ENCODE results near the gene NAALADL2. TPM values are rescaled to one million over a fixed set of nuclear protein-coding genes. Genes with fewer than 3 reads are reported as not detected.

The NAALADL2 gene
- total RNA-seq, 2 donors from 2014 or later: 6.2 to 14.5 TPM

- no peak overlapping the region for H3K4me3 ChIP-seq
- intact Hi-C loops (cut with DNase I): no loop called here
- no peaks in the 10 kb centered on the region for H3K4me1 ChIP-seq
- no peak for DNase-seq
- H3K9me3 ChIP-seq: no peaks in the 10 kb centered on the region
- 61 to 63% methylated on average over 7 of the region's 7 CpGs for WGBS, 2 donors
- TF ChIP-seq POLR2A (IDR thresholded peaks at IDR 0.05) (no peak), CTCF (IDR thresholded peaks at IDR 0.05) (no peak)
- H3K36me3 ChIP-seq (replicated peaks in 1 of 2; ENCODE audit: insufficient read depth in 1 of 2, low read depth in 2 of 2): no peaks in the 10 kb centered on the region
- no peaks in the 10 kb centered on the region for H3K27me3 ChIP-seq
- H3K27ac ChIP-seq: no peak overlapping the region
- ATAC-seq: no peak
Measured at GRCh38 chr3:175851541-175851940, 992.4 kb downstream of the NAALADL2 start.

DNA sequence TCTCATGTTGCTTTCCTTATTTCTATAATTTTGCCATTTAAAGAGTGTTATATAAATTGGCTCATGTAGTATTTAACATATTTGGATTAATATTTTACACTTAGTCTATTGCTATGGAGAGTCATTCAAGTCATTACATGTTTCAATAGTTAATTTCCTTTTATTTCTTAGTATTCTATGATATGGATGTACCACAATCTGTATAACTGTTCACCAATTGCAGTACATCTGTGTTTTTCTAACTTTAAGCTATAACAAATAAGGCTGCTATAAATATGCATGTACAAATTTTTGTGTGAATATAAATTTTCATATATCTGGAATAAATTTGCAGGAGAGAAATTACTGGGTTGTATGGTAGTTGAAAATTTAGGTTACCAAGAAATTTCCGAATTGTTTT lies 993.4 kb downstream of the NAALADL2 start:
- Histone ChIP-seq H3K27ac (no peak overlapping the region), H3K4me1 (no peaks in the 10 kb centered on the region), H3K9me3 (no peaks in the 10 kb centered on the region), H3K36me3 (replicated peaks in 1 of 2; ENCODE audit: insufficient read depth in 1 of 2, low read depth in 2 of 2) (no peaks in the 10 kb centered on the region), H3K4me3 (no peak overlapping the region), H3K27me3 (no peaks in the 10 kb centered on the region)
- WGBS, 2 donors: 59 to 68% methylated on average over 1 of the region's 1 CpG
- no peak for TF ChIP-seq POLR2A (IDR thresholded peaks at IDR 0.05)
- no peak for TF ChIP-seq CTCF (IDR thresholded peaks at IDR 0.05)
- intact Hi-C loops (cut with DNase I): no loop called here
- DNase-seq: no peak
- ATAC-seq: no peak

DNA sequence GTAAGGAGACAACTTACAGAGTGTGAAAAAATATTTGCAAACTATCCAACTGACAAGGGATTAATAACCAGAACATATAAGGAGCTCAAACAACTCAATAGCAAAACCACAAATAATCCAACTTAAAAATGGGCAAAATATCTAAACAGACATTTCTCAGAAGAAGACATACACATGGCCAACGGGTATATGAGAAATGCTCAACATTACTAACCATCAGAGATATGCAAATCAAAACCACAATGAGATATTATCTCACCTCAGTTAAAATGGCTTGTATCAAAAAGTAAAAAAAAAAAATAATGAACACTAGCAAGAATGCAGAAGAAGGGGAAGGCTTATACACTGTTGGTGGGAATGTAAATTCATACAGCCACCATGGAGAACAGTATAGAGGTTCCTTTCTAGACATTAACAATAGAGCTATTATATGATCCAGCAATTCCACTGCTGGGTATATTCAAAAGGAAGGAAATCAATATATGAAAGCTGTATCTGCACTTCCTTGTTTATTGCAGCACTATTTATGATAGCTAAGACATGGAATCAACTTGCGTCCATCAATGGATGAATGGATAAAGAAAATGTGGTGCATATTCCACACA lies 998.6 kb downstream of the NAALADL2 start:
- no peaks in the 10 kb centered on the region for H3K4me1 ChIP-seq
- no peaks in the 10 kb centered on the region for H3K9me3 ChIP-seq
- WGBS, 2 donors: 63 to 69% methylated on average over 2 of the region's 2 CpGs
- ATAC-seq (no peak), DNase-seq (no peak)
- H3K36me3 ChIP-seq (replicated peaks in 1 of 2; ENCODE audit: insufficient read depth in 1 of 2, low read depth in 2 of 2): no peaks in the 10 kb centered on the region
- no peak overlapping the region for H3K4me3 ChIP-seq
- TF ChIP-seq CTCF (IDR thresholded peaks at IDR 0.05): no peak
- TF ChIP-seq POLR2A (IDR thresholded peaks at IDR 0.05): no peak
- intact Hi-C loops (cut with DNase I): no loop called here
- H3K27ac ChIP-seq: no peak overlapping the region
- H3K27me3 ChIP-seq: no peaks in the 10 kb centered on the region

Small RNA genes within 50 kb of the gene (microRNA-seq; reads per million reads assigned to microRNA genes)
- gene MIR4789 (ENCODE audit: borderline number of aligned reads in 2 of 2, borderline replicate concordance in 2 of 2): 0 reads per million in 2 donors

Small RNA genes within 50 kb of the gene (small RNA-seq; reads per million reads assigned to genes)
- gene MIR4789 (not detected), gene RNU4-91P (not detected), gene RNU6-1233P (not detected), gene RNU6-1317P (not detected)

Data from body of pancreas (tissue), 4 donors.